Esophagus muscularis mucosa (tissue), 4 donors: ENCODE results near the gene TRAPPC10.
"Not testable (repeated sequence)": the region's sequence is repeated elsewhere in the genome, so short reads cannot be mapped to it uniquely, and the experiment has no call there.

Source experiments
- EP300 ChIP-seq: sonication (generic); formaldehyde crosslinking; IDR thresholded peaks from one replicate; pipeline ENCODE4 v1.6.1; 2017; ENCODE audit warnings: antibody characterized with exemption
- POLR2A ChIP-seq: fragments of 450-650 bp; IDR thresholded peaks from one replicate; pipeline ENCODE4 v1.6.1; 2017; ENCODE audit warnings: antibody characterized with exemption, moderate library complexity, mild to moderate bottlenecking, low read depth
- POLR2AphosphoS5 ChIP-seq, 2 donors: sonication (generic); formaldehyde crosslinking; IDR thresholded peaks; one replicate each; pipeline ENCODE4 v1.6.1; 2017; ENCODE audit warnings: antibody characterized with exemption in 2 of 2
- TF ChIP-seq, protein P1 (sequence below), 3 experiments: fragments of 200-600 bp in 2 of 3; fragments of 450-650 bp in 1 of 3; sonication (generic) in 2 of 3; IDR thresholded peaks; one replicate each; pipeline ENCODE4 v1.5.1; 2017 to 2019; ENCODE audit warnings: antibody characterized with exemption in 3 of 3, mild to moderate bottlenecking in 2 of 3, moderate library complexity in 1 of 3

GRCh38 chr21:44107589-44107988 lies 95.5 kb downstream of the TRAPPC10 start:
- TF ChIP-seq, protein P1, sequence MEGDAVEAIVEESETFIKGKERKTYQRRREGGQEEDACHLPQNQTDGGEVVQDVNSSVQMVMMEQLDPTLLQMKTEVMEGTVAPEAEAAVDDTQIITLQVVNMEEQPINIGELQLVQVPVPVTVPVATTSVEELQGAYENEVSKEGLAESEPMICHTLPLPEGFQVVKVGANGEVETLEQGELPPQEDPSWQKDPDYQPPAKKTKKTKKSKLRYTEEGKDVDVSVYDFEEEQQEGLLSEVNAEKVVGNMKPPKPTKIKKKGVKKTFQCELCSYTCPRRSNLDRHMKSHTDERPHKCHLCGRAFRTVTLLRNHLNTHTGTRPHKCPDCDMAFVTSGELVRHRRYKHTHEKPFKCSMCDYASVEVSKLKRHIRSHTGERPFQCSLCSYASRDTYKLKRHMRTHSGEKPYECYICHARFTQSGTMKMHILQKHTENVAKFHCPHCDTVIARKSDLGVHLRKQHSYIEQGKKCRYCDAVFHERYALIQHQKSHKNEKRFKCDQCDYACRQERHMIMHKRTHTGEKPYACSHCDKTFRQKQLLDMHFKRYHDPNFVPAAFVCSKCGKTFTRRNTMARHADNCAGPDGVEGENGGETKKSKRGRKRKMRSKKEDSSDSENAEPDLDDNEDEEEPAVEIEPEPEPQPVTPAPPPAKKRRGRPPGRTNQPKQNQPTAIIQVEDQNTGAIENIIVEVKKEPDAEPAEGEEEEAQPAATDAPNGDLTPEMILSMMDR (IDR thresholded peaks at IDR 0.05): not testable (repeated sequence)
- not testable (repeated sequence) for TF ChIP-seq POLR2A; EP300; POLR2AphosphoS5 (IDR thresholded peaks at IDR 0.05)
